Keratinocyte (primary cell): ENCODE data around the gene CEL.
"Not testable (repeated sequence)": the region's sequence is repeated elsewhere in the genome, so short reads cannot be mapped to it uniquely, and the experiment has no call there.

Experiments used
- CTCF ChIP-seq, 3 experiments: IDR thresholded peaks in 1 of 3; conservative IDR thresholded peaks in 1 of 3; optimal IDR thresholded peaks in 1 of 3; 2 replicates in 2 of 3; 3 replicates in 1 of 3; pipeline versions ENCODE3 to v1.5.1; 2011; ENCODE audit warnings: low read length in 3 of 3, mild to moderate bottlenecking in 3 of 3, moderate library complexity in 2 of 3, control low read depth in 1 of 3, inconsistent platforms in 1 of 3; ENCODE audit not compliant: insufficient read depth in 2 of 3; ENCODE audit errors: extremely low read depth in 1 of 3
- EZH2 ChIP-seq: IDR thresholded peaks from one replicate; pipeline ENCODE4 v1.6.1; 2012; ENCODE audit warnings: inconsistent platforms, mild to moderate bottlenecking, low read length, moderate library complexity

GRCh38 chr9:133094351-133094750 is 32.6 kb downstream of the CEL start:
- TF ChIP-seq CTCF (optimal IDR thresholded peaks at IDR 0.05 in 1 of 3, IDR thresholded peaks at IDR 0.05 in 1 of 3, conservative IDR thresholded peaks at IDR 0.05 in 1 of 3; ENCODE audit: extremely low read depth in 1 of 3, insufficient read depth in 2 of 3, low read length in 3 of 3); EZH2: not testable (repeated sequence)
